ENCODE measurements around the gene NACC2. TPM values are rescaled to one million over a fixed set of nuclear protein-coding genes. Genes with fewer than 3 reads are reported as not detected.

The NACC2 gene
- total and polyA plus RNA-seq, 9 of the 15 experiments (the other 6 are each of a cell fraction or from before 2014, with no cell fraction given): 0.70 to 25.1 (median 5.6) TPM

DNA sequence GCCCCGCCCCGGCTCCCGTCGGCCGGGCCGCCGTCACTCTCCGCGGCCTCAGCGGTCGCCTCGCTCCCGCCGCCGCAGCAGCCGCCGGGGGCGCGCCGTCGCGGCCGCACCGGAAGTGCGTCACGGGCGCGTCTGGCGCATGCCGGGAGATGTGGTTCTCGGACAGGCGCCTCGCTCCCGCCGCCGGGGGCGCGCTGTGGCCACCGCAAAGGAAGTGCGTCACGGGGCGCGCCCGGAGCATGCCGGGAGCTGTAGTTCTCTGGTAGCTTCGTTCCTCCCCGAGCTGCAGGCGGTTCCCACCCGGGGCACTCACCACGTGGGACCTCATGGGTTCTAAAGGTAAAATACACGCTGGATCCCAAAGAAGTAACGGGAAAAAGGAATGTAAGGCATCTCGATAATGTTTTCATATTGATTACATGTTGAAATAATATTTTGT, 133.8 kb downstream of the NACC2 start, which contains the start of gene UBAC1 (continued):
- TF ChIP-seq, protein P1, sequence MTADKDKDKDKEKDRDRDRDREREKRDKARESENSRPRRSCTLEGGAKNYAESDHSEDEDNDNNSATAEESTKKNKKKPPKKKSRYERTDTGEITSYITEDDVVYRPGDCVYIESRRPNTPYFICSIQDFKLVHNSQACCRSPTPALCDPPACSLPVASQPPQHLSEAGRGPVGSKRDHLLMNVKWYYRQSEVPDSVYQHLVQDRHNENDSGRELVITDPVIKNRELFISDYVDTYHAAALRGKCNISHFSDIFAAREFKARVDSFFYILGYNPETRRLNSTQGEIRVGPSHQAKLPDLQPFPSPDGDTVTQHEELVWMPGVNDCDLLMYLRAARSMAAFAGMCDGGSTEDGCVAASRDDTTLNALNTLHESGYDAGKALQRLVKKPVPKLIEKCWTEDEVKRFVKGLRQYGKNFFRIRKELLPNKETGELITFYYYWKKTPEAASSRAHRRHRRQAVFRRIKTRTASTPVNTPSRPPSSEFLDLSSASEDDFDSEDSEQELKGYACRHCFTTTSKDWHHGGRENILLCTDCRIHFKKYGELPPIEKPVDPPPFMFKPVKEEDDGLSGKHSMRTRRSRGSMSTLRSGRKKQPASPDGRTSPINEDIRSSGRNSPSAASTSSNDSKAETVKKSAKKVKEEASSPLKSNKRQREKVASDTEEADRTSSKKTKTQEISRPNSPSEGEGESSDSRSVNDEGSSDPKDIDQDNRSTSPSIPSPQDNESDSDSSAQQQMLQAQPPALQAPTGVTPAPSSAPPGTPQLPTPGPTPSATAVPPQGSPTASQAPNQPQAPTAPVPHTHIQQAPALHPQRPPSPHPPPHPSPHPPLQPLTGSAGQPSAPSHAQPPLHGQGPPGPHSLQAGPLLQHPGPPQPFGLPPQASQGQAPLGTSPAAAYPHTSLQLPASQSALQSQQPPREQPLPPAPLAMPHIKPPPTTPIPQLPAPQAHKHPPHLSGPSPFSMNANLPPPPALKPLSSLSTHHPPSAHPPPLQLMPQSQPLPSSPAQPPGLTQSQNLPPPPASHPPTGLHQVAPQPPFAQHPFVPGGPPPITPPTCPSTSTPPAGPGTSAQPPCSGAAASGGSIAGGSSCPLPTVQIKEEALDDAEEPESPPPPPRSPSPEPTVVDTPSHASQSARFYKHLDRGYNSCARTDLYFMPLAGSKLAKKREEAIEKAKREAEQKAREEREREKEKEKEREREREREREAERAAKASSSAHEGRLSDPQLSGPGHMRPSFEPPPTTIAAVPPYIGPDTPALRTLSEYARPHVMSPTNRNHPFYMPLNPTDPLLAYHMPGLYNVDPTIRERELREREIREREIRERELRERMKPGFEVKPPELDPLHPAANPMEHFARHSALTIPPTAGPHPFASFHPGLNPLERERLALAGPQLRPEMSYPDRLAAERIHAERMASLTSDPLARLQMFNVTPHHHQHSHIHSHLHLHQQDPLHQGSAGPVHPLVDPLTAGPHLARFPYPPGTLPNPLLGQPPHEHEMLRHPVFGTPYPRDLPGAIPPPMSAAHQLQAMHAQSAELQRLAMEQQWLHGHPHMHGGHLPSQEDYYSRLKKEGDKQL (CRISPR knock-in tag; IDR thresholded peaks at IDR 0.05; ENCODE audit: borderline replicate concordance): no peak
- TF ChIP-seq SMC3 (conservative IDR thresholded peaks at IDR 0.05; ENCODE audit: insufficient read depth, low read depth, low read length) (no peak), ZNF23 (CRISPR knock-in tag; IDR thresholded peaks at IDR 0.05) (no peak), SUPT5H (IDR thresholded peaks at IDR 0.05) (no peak), MLLT1 (IDR thresholded peaks at IDR 0.05) (no peak), PHF20 (IDR thresholded peaks at IDR 0.05; ENCODE audit: partially characterized antibody) (no peak), XRCC4 (IDR thresholded peaks at IDR 0.05; ENCODE audit: extremely low read depth, insufficient read depth, insufficient read length) (no peak), ZFP1 (CRISPR knock-in tag; IDR thresholded peaks at IDR 0.05) (no peak), FOXK2 (conservative IDR thresholded peaks at IDR 0.05 in 1 of 2, IDR thresholded peaks at IDR 0.05 in 1 of 2; ENCODE audit: low read depth in 2 of 2) (peak in 1 of 2 experiments; percentile 33; a peak in 1 of 4 replicates), DDX20 (tag; IDR thresholded peaks at IDR 0.05; ENCODE audit: low read depth) (no peak), CBFB (CRISPR knock-in tag; IDR thresholded peaks at IDR 0.05) (peak; percentile 86; the same call in 1 of the 2 replicates), FOXK1 (CRISPR knock-in tag; IDR thresholded peaks at IDR 0.05; ENCODE audit: borderline replicate concordance) (no peak), TFAM (CRISPR knock-in tag; conservative IDR thresholded peaks at IDR 0.05) (no peak), ZC3H11A (IDR thresholded peaks at IDR 0.05; ENCODE audit: low read depth, low read length) (no peak; the same call in 1 of the 2 replicates), ZNF695 (CRISPR knock-in tag; IDR thresholded peaks at IDR 0.05) (no peak), RNF2 (IDR thresholded peaks at IDR 0.05) (0 out of 2 replicates have a peak, but pooled peaks have one; percentile 51), POLR2AphosphoS5 (IDR thresholded peaks at IDR 0.05; ENCODE audit: control insufficient read depth, insufficient read depth, low read depth, low read length) (no peak; the same call in 1 of the 2 replicates), ARNT (IDR thresholded peaks at IDR 0.05) (no peak), ARID2 (IDR thresholded peaks at IDR 0.05) (no peak)
- TF ChIP-seq, protein P2, sequence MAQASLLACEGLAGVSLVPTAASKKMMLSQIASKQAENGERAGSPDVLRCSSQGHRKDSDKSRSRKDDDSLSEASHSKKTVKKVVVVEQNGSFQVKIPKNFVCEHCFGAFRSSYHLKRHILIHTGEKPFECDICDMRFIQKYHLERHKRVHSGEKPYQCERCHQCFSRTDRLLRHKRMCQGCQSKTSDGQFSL (CRISPR knock-in tag; IDR thresholded peaks at IDR 0.05): no peak
- TF ChIP-seq, protein P2 (tag; IDR thresholded peaks at IDR 0.05): no peak

Data from K562 (cell line).